Activated T-helper 1 cell treated with anti-CD3 and anti-CD28 coated beads, Interleukin-12 subunit alpha, Interleukin-12 subunit beta, Interleukin-2, Interleukin-4 antibody, amounts not matched to agents 30 ng/mL and 10 ng/mL and 1 ng/mL, durations not matched to agents 14 hours and 24 hours and 36 hours (primary cell): ENCODE results near the gene GRID1. TPM values are rescaled to one million over a fixed set of nuclear protein-coding genes. Genes with fewer than 3 reads are reported as not detected.

Source experiments
- DNase-seq: peaks from one replicate; pipeline ENCODE4 v3.0.0; 2021; ENCODE audit warnings: low spot score
- H3K27ac Mint-ChIP-seq: one replicate; pipeline ENCODE4 v1.8.0; 2021; ENCODE audit warnings: mild to moderate bottlenecking, mixed read lengths
- H3K27me3 Mint-ChIP-seq: one replicate; pipeline ENCODE4 v1.8.0; 2022; ENCODE audit warnings: mild to moderate bottlenecking, moderate library complexity, mixed read lengths; ENCODE audit not compliant: insufficient read depth
- H3K36me3 Mint-ChIP-seq: one replicate; pipeline ENCODE4 v1.8.0; 2021; ENCODE audit warnings: low read depth, mixed read lengths
- H3K4me1 Mint-ChIP-seq: one replicate; pipeline ENCODE4 v1.8.0; 2021; ENCODE audit warnings: low read depth, mixed read lengths
- H3K4me3 Mint-ChIP-seq: one replicate; pipeline ENCODE4 v1.8.0; 2021; ENCODE audit warnings: mild to moderate bottlenecking, moderate library complexity, mixed read lengths
- H3K9me3 Mint-ChIP-seq: one replicate; pipeline ENCODE4 v1.8.0; 2021; ENCODE audit warnings: mixed read lengths
- intact Hi-C: fragments of 100-400 bp; cut with micrococcal nuclease; formaldehyde crosslinking; loops from one replicate; pipeline ENCODE4 v1.15.1; 2024
- total RNA-seq: library from RNA; stranded (reverse); gene quantifications from 2 replicates; pipeline ENCODE4 v1.2.3, GENCODE V29; 2022

Gene GRID1
- total RNA-seq, 1 donor from 2014 or later, result not detected

GRCh38 chr10:86331861-86332260 is 34.7 kb downstream of the GRID1 start:
- intact Hi-C loops, result no loop called here
- no peaks in the 10 kb centered on the region for H3K9me3 Mint-ChIP-seq
- H3K4me1 Mint-ChIP-seq, result no peaks in the 10 kb centered on the region
- no peaks in the 10 kb centered on the region for H3K36me3 Mint-ChIP-seq
- no peak overlapping the region for H3K27ac Mint-ChIP-seq
- DNase-seq, result no peak
- H3K4me3 Mint-ChIP-seq, result no peak overlapping the region
- H3K27me3 Mint-ChIP-seq, result peaks cover 3% of the 10 kb centered on the region

GRCh38 chr10:86330778-86331763 is 35.5 kb downstream of the GRID1 start:
- no peak overlapping the region for H3K27ac Mint-ChIP-seq

GRCh38 chr10:86329896-86330680 is 36.5 kb downstream of the GRID1 start:
- H3K4me1 Mint-ChIP-seq, result no peaks in the 10 kb centered on the region

More at GRCh38 chr10:86330778-86331763, 35.5 kb downstream of the GRID1 start:
- Mint-ChIP-seq H3K36me3 (no peaks in the 10 kb centered on the region), H3K9me3 (no peaks in the 10 kb centered on the region), H3K4me1 (no peaks in the 10 kb centered on the region), H3K27me3 (peaks cover 5% of the 10 kb centered on the region), H3K4me3 (no peak overlapping the region)
- no peak for DNase-seq
- intact Hi-C loops, result no loop called here

DNA sequence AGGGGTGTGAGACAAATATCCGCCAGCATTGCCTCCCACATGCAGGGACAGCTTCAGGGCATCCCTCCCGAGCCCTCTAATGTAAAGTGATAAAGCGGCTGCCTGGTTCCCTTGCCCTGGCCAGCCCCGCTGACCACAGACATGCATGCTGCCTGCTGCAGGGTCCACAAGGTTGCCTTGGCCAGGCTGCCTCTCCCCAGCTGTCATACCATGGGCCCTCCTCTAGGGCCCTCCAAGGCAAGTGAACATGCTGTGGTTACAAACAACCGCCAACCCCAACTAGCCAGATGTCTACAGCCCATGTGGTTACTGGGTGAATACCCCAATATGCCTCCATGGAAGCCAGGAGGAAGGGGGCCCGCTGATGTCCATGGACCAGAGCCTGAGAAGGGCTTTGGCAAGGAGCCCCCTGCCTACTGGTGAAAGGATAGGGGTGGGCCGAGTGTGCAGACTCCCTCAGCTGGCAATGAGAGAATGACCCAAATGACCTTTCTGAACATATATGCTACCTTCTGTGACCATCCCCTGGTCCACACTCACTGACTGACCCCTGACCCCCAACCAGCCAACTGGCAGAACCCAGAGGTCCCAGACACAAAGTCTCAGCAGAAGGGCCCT is 37.4 kb downstream of the GRID1 start:
- no peak overlapping the region for H3K27ac Mint-ChIP-seq
- H3K36me3 Mint-ChIP-seq, result no peaks in the 10 kb centered on the region
- no peaks in the 10 kb centered on the region for H3K4me1 Mint-ChIP-seq
- H3K27me3 Mint-ChIP-seq, result peaks cover 12% of the 10 kb centered on the region
- intact Hi-C loops, result no loop called here
- no peaks in the 10 kb centered on the region for H3K9me3 Mint-ChIP-seq
- DNase-seq, result no peak
- no peak overlapping the region for H3K4me3 Mint-ChIP-seq

More at GRCh38 chr10:86329896-86330680, 36.5 kb downstream of the GRID1 start:
- H3K4me3 Mint-ChIP-seq, result no peak overlapping the region
- no peak overlapping the region for H3K27ac Mint-ChIP-seq
- DNase-seq, result no peak
- intact Hi-C loops, result no loop called here
- peaks cover 10% of the 10 kb centered on the region for H3K27me3 Mint-ChIP-seq
- H3K9me3 Mint-ChIP-seq, result no peaks in the 10 kb centered on the region
- H3K36me3 Mint-ChIP-seq, result no peaks in the 10 kb centered on the region

DNA sequence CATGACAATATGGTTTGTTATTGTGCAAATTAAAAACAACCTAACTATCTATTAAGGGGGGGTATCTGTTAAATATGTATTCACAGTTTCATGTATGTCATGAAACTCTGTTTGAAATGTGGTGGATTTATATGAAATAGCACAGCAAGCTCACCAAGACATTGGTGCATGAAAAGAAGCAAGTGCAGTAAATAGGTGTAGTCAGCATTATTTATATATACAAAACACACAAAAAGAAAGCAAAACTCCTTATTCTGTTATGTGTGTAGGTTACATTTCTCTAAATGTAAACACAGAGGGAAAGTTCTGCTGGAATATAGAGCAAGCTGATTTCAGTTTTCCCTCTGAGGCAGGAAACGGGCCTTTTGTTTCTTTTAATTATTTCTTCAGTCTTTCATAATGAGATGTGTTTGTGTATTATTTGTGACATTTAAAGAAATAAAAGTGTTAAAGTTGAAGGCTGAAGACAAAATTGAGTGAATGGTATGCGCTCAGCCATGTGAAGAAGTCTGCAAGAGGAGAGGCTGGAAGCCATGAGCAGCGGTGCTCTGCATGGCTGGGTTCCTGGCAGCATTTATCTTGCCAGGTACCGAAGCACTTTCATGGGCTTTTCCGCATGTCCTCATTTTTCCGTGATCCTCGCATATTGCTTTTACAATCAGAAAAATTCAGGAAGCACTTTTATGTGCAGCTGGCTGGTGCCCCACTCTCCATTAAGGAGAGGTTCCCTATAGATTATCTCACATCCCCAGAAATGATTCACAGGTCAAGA is 38.5 kb downstream of the GRID1 start:
- Mint-ChIP-seq H3K27ac (no peak overlapping the region), H3K4me3 (no peak overlapping the region)
- intact Hi-C loops, result no loop called here

GRCh38 chr10:86325158-86325557 is 41.4 kb downstream of the GRID1 start:
- Mint-ChIP-seq H3K36me3 (no peaks in the 10 kb centered on the region), H3K4me3 (no peak overlapping the region), H3K9me3 (no peaks in the 10 kb centered on the region), H3K4me1 (no peaks in the 10 kb centered on the region), H3K27ac (no peak overlapping the region), H3K27me3 (peaks cover 15% of the 10 kb centered on the region)
- intact Hi-C loops, result no loop called here
- no peak for DNase-seq

More for the DNA sequence above, 38.5 kb downstream of the GRID1 start:
- Mint-ChIP-seq H3K4me1 (no peaks in the 10 kb centered on the region), H3K27me3 (peaks cover 12% of the 10 kb centered on the region), H3K36me3 (no peaks in the 10 kb centered on the region), H3K9me3 (no peaks in the 10 kb centered on the region)
- DNase-seq, result no peak

DNA sequence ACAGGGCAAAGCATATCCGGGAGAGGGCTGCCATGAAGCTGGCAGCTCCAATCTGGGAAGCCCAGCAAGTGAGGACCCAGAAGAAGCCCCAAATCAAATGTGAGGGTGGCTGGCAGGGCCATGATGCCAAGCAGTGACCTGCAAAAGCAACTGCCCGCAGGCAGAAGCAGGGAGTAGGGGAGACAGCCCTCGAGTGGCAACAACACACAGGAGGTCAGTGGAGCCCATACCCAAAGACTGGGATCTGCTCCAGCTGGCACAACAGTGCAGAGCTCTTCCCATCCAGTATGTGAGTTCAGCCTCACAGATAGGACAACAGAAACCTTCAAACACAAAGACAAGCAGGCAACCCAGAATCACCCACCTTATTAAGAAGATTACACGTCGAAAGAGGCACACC is 45.0 kb downstream of the GRID1 start:
- H3K4me3 Mint-ChIP-seq, result no peak overlapping the region
- no peaks in the 10 kb centered on the region for H3K36me3 Mint-ChIP-seq
- H3K27ac Mint-ChIP-seq, result no peak overlapping the region
- no peaks in the 10 kb centered on the region for H3K4me1 Mint-ChIP-seq
- H3K9me3 Mint-ChIP-seq, result no peaks in the 10 kb centered on the region
- peaks cover 12% of the 10 kb centered on the region for H3K27me3 Mint-ChIP-seq
- intact Hi-C loops, result no loop called here
- DNase-seq, result no peak

DNA sequence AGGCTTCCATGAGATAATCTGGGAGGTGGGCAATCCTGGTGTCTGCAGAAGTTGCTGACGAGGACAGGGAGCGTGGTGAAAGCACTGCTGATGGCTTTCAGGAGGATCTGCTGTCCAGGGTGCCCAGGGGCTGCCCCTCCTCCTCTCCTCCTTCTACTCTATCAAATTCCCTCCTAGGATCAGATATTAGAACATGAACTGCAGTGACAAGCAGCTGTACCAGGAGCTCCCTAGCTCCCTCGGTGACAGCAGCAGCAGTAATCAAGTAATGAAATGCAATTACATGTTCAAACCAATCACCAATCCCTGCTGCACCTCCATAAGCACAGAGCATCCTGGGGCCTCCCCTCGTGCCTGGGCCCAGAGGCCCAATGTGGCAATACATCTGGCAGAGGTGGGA is 46.9 kb downstream of the GRID1 start:
- no peaks in the 10 kb centered on the region for H3K9me3 Mint-ChIP-seq
- DNase-seq, result no peak

GRCh38 chr10:86317949-86318725 is 48.5 kb downstream of the GRID1 start:
- no peaks in the 10 kb centered on the region for H3K4me1 Mint-ChIP-seq
- no peak overlapping the region for H3K27ac Mint-ChIP-seq
- H3K4me3 Mint-ChIP-seq, result no peak overlapping the region
- no peaks in the 10 kb centered on the region for H3K9me3 Mint-ChIP-seq
- H3K36me3 Mint-ChIP-seq, result no peaks in the 10 kb centered on the region
- peaks cover 3% of the 10 kb centered on the region for H3K27me3 Mint-ChIP-seq
- intact Hi-C loops, result no loop called here
- DNase-seq, result no peak

More for the DNA sequence above, 46.9 kb downstream of the GRID1 start:
- H3K4me1 Mint-ChIP-seq, result no peaks in the 10 kb centered on the region
- intact Hi-C loops, result no loop called here
- H3K36me3 Mint-ChIP-seq, result no peaks in the 10 kb centered on the region
- no peak overlapping the region for H3K27ac Mint-ChIP-seq
- H3K27me3 Mint-ChIP-seq, result peaks cover 3% of the 10 kb centered on the region
- H3K4me3 Mint-ChIP-seq, result no peak overlapping the region

DNA sequence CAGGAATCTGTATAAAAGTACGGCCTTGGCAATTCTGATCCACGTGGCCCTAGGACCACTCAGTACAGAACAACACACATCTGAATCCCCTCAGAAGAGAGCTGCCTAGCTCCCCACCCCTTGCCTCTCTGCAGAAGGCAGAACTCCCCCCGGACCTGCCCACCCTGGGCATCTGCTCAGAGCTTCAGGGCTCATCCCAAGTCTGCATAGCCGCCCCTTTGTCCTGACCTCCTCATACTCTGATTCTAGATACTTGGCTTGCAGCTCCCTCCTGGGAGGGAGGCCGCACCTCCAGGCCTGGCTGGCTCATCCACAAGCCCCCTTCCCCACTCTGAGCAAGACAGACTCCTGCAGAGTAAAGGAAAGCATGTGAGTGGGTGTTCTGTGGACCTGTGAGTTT is 49.6 kb downstream of the GRID1 start:
- no peak overlapping the region for H3K27ac Mint-ChIP-seq

GRCh38 chr10:86316274-86316835 is 50.2 kb downstream of the GRID1 start:
- DNase-seq, result no peak
- Mint-ChIP-seq H3K27ac (no peak overlapping the region), H3K4me1 (no peaks in the 10 kb centered on the region), H3K27me3 (no peaks in the 10 kb centered on the region), H3K4me3 (no peak overlapping the region), H3K36me3 (no peaks in the 10 kb centered on the region), H3K9me3 (no peaks in the 10 kb centered on the region)
- intact Hi-C loops, result no loop called here

More for the DNA sequence above, 49.6 kb downstream of the GRID1 start:
- H3K4me3 Mint-ChIP-seq, result no peak overlapping the region
- H3K27me3 Mint-ChIP-seq, result peaks cover 3% of the 10 kb centered on the region
- no peaks in the 10 kb centered on the region for H3K36me3 Mint-ChIP-seq
- H3K9me3 Mint-ChIP-seq, result no peaks in the 10 kb centered on the region
- H3K4me1 Mint-ChIP-seq, result no peaks in the 10 kb centered on the region
- no peak for DNase-seq
- intact Hi-C loops, result no loop called here
